Naive thymus-derived CD4-positive, alpha-beta T cell (primary cell): Measurements from ENCODE around the gene FOXP3. TPM values are rescaled to one million over a fixed set of nuclear protein-coding genes. Genes with fewer than 3 reads are reported as not detected.
A peak's percentile ranks its signal among the peaks of the same experiment; 100 is the strongest.

Experiments used
- ATAC-seq: fragments of 150-1000 bp; cut with Tn5 transposase; 2 replicates; pipeline ENCODE4 v1.10.0; 2021; ENCODE audit warnings: mild to moderate bottlenecking, moderate library complexity
- CTCF ChIA-PET: fragments of 350-600 bp; sonication (Branson Sonifier 250); formaldehyde crosslinking; loops from one replicate; lab custom pipeline; 2021; ENCODE audit warnings: antibody characterized with exemption; lab: Charles Lee
- POLR2A ChIA-PET: fragments of 350-600 bp; sonication (Branson Sonifier 250); formaldehyde crosslinking; loops from one replicate; lab custom pipeline; 2021; ENCODE audit warnings: antibody characterized with exemption, inconsistent platforms; lab: Charles Lee
- DNase-seq, 9 donors: peaks; one replicate each; pipeline versions ENCODE4 v3.0.0 to v3.0.0-alpha.2; 2020 to 2022; ENCODE audit warnings: mixed read lengths in 1 of 9
- H3K27ac ChIP-seq: one replicate; pipeline ENCODE4 v1.7.0; 2013; ENCODE audit warnings: mild to moderate bottlenecking, low read depth, low read length, moderate library complexity
- H3K27me3 ChIP-seq, 2 donors: one replicate each; pipeline ENCODE4 v1.7.0; 2013; ENCODE audit warnings: low read length in 2 of 2, mild to moderate bottlenecking in 2 of 2, moderate library complexity in 2 of 2; ENCODE audit not compliant: control insufficient read depth in 2 of 2, insufficient read depth in 2 of 2
- H3K36me3 ChIP-seq, 3 experiments: 1 replicate in 2 of 3; 2 replicates in 1 of 3; pipeline ENCODE4 v1.7.0; 2013; ENCODE audit warnings: low read length in 3 of 3, mild to moderate bottlenecking in 3 of 3, moderate library complexity in 1 of 3; ENCODE audit not compliant: insufficient read depth in 3 of 3, control insufficient read depth in 2 of 3
- H3K4me1 ChIP-seq, 2 donors: one replicate each; pipeline ENCODE4 v1.7.0; 2013; ENCODE audit warnings: low read length in 2 of 2, mild to moderate bottlenecking in 2 of 2, moderate library complexity in 1 of 2; ENCODE audit not compliant: control insufficient read depth in 2 of 2, insufficient read depth in 2 of 2
- H3K4me3 ChIP-seq: 2 replicates; pipeline ENCODE4 v1.7.0; 2013; ENCODE audit warnings: mild to moderate bottlenecking, low read length
- H3K9me3 ChIP-seq, 3 experiments: 1 replicate in 2 of 3; 2 replicates in 1 of 3; pipeline ENCODE4 v1.7.0; 2013; ENCODE audit warnings: low read length in 3 of 3; ENCODE audit not compliant: control insufficient read depth in 2 of 3
- H3K27ac Mint-ChIP-seq, 9 donors: one replicate each; pipeline ENCODE4 v1.8.0; 2020 to 2022; ENCODE audit warnings: mixed read lengths in 9 of 9, mild to moderate bottlenecking in 8 of 9, moderate library complexity in 5 of 9, inconsistent platforms in 2 of 9
- H3K27me3 Mint-ChIP-seq, 5 donors: one replicate each; pipeline ENCODE4 v1.8.0; 2021 to 2022; ENCODE audit warnings: mixed read lengths in 5 of 5, mild to moderate bottlenecking in 1 of 5
- H3K36me3 Mint-ChIP-seq, 5 donors: one replicate each; pipeline ENCODE4 v1.8.0; 2020 to 2022; ENCODE audit warnings: mixed read lengths in 5 of 5, mild to moderate bottlenecking in 3 of 5, inconsistent platforms in 1 of 5
- H3K4me1 Mint-ChIP-seq, 7 donors: one replicate each; pipeline ENCODE4 v1.8.0; 2020 to 2022; ENCODE audit warnings: mixed read lengths in 7 of 7, mild to moderate bottlenecking in 3 of 7, inconsistent platforms in 1 of 7
- H3K4me3 Mint-ChIP-seq, 10 donors: one replicate each; pipeline ENCODE4 v1.8.0; 2020 to 2022; ENCODE audit warnings: mild to moderate bottlenecking in 10 of 10, mixed read lengths in 10 of 10, moderate library complexity in 6 of 10, inconsistent platforms in 2 of 10
- H3K9me3 Mint-ChIP-seq, 11 donors: one replicate each; pipeline ENCODE4 v1.8.0; 2020 to 2022; ENCODE audit warnings: mixed read lengths in 11 of 11, mild to moderate bottlenecking in 4 of 11, inconsistent platforms in 1 of 11, moderate library complexity in 1 of 11
- intact Hi-C, 2 donors: fragments of 100-400 bp; cut with micrococcal nuclease; formaldehyde crosslinking; loops; one replicate each; pipeline ENCODE4 v1.15.1; 2023
- polyA plus RNA-seq, 2 donors: library from polyadenylated mRNA; unstranded; fragments of 300-500 nt; fragmentation: Illumina TruSeq; gene quantifications; one replicate each; pipeline ENCODE4 v1.2.3, GENCODE V29; 2021
- total RNA-seq, 6 experiments: library from RNA in 5 of 6; stranded (reverse) in 5 of 6; gene quantifications; 1 replicate in 5 of 6; 2 replicates in 1 of 6; pipeline ENCODE4 v1.2.3 and lab custom pipeline; 2021 to 2026

The FOXP3 gene
- total and polyA plus RNA-seq, 7 experiments from 2014 or later = 0.35 to 25.3 (median 0.76) TPM

GRCh38 chrX:49251325-49251724 lies 13.2 kb downstream of the FOXP3 start:
- DNase-seq (no peak), ATAC-seq (no peak)
- Histone ChIP-seq H3K4me1 (peaks cover 0 to under 1% of the 10 kb centered on the region in 2 donors), H3K4me3 (no peak overlapping the region), H3K9me3 (no peaks in the 10 kb centered on the region), H3K27me3 (no peaks in the 10 kb centered on the region), H3K36me3 (peaks cover 0 to 41% (median 0%) of the 10 kb centered on the region in 3 experiments), H3K27ac (no peak overlapping the region)
- peaks cover 0 to 16% (median 6%) of the 10 kb centered on the region in 5 donors for H3K36me3 Mint-ChIP-seq
- H3K4me1 Mint-ChIP-seq = peaks cover 0 to 11% (median 3%) of the 10 kb centered on the region in 7 donors
- POLR2A ChIA-PET = no interaction called here
- CTCF ChIA-PET = no interaction called here
- H3K9me3 Mint-ChIP-seq = no peaks in the 10 kb centered on the region
- H3K27ac Mint-ChIP-seq = no peak overlapping the region
- no peak overlapping the region for H3K4me3 Mint-ChIP-seq
- no peaks in the 10 kb centered on the region for H3K27me3 Mint-ChIP-seq
- intact Hi-C loops = no loop called here

DNA sequence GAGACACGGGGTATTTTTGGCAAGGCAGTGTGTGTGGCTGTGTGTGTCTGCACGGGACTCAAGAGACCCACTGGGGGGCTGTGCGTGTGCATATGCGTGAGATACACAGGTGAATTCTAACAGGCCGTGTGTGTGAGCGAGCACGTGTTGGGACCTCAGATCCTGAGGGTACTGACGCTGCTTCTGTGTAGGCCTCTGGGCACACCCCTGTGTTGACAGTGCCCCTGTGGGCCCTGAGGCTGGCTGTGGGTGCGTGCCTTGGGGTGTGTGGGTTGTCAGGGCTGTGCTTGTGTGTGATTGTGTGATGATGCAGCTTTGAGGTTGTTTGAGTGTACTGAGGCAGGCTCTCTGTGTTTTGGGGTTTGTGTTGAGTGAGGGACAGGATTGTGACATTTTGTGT lies 13.9 kb downstream of the FOXP3 start:
- no peak overlapping the region for H3K4me3 ChIP-seq
- H3K9me3 Mint-ChIP-seq = no peaks in the 10 kb centered on the region
- H3K27ac ChIP-seq = no peak overlapping the region
- ChIA-PET POLR2A (no interaction called here), CTCF (no interaction called here)
- no peaks in the 10 kb centered on the region for H3K4me1 ChIP-seq
- ATAC-seq (no peak), DNase-seq (no peak)
- H3K9me3 ChIP-seq = no peaks in the 10 kb centered on the region
- peaks cover 0 to 14% (median 6%) of the 10 kb centered on the region in 5 donors for H3K36me3 Mint-ChIP-seq
- H3K27ac Mint-ChIP-seq = peak overlapping the region in 4 of 9 donors; percentile 49 to 75 (median 60)
- no peaks in the 10 kb centered on the region for H3K27me3 ChIP-seq
- H3K27me3 Mint-ChIP-seq = no peaks in the 10 kb centered on the region
- H3K4me1 Mint-ChIP-seq = peaks cover 0 to 11% (median 3%) of the 10 kb centered on the region in 7 donors
- H3K36me3 ChIP-seq = peaks cover 0 to 45% (median 0%) of the 10 kb centered on the region in 3 experiments
- intact Hi-C loops = no loop called here
- no peak overlapping the region for H3K4me3 Mint-ChIP-seq

DNA sequence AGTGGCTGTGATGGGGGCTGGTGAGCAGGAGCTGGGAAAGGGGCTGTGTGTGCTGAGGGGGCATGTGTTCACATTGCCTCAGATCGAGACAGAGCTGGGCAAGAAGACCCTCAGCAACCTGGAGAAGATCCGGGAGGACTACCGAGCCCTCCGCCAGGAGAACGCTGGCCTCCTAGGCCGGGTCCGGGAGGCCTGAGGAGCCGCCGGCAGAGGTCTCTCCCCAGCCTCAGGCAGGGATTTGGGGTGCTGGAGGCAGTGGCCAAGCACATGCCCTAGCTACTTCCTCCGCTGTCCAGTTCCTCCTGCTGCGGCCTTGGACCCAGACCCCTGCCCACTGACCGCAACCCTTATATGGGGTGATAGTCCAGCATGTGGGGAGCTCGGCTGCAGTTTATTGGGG lies 14.4 kb downstream of the FOXP3 start:
- no peak overlapping the region for H3K27ac ChIP-seq
- no peaks in the 10 kb centered on the region for H3K9me3 ChIP-seq
- H3K4me1 ChIP-seq = no peaks in the 10 kb centered on the region
- POLR2A ChIA-PET = no interaction called here
- Mint-ChIP-seq H3K27me3 (no peaks in the 10 kb centered on the region), H3K4me3 (no peak overlapping the region), H3K9me3 (no peaks in the 10 kb centered on the region), H3K27ac (peak overlapping the region in 2 of 9 donors; percentile 53 to 74), H3K36me3 (peaks cover 0 to 12% (median 6%) of the 10 kb centered on the region in 5 donors), H3K4me1 (peaks cover 0 to 11% (median 3%) of the 10 kb centered on the region in 7 donors)
- H3K4me3 ChIP-seq = no peak overlapping the region
- DNase-seq (no peak), ATAC-seq (no peak)
- H3K36me3 ChIP-seq = peaks cover 0 to 46% (median 0%) of the 10 kb centered on the region in 3 experiments
- no peaks in the 10 kb centered on the region for H3K27me3 ChIP-seq
- intact Hi-C loops = no loop called here
- CTCF ChIA-PET = no interaction called here

- Histone ChIP-seq H3K27me3 (no peaks in the 10 kb centered on the region), H3K4me3 (no peak overlapping the region), H3K9me3 (no peaks in the 10 kb centered on the region), H3K36me3 (peaks cover 0 to 51% (median 0%) of the 10 kb centered on the region in 3 experiments), H3K4me1 (no peaks in the 10 kb centered on the region), H3K27ac (no peak overlapping the region)
- peak overlapping the region in 1 of 9 donors; percentile 74 for H3K27ac Mint-ChIP-seq
- no peaks in the 10 kb centered on the region for H3K27me3 Mint-ChIP-seq
- DNase-seq (no peak), ATAC-seq (no peak)
- H3K9me3 Mint-ChIP-seq = peaks cover 0 to 2% (median 0%) of the 10 kb centered on the region in 11 donors
- intact Hi-C loops = no loop called here
- CTCF ChIA-PET = no interaction called here
- H3K36me3 Mint-ChIP-seq = peaks cover 0 to 12% (median 6%) of the 10 kb centered on the region in 5 donors
- H3K4me1 Mint-ChIP-seq = peaks cover 0 to 11% (median 3%) of the 10 kb centered on the region in 7 donors
- POLR2A ChIA-PET = interaction anchor here (0.6 kb wide), 1 partner anchor 26 kb away, joined by 5 read pairs; no protein-coding TSS in a partner anchor
- no peak overlapping the region for H3K4me3 Mint-ChIP-seq
These were observed 14.9 kb downstream of the FOXP3 start for GRCh38 chrX:49249616-49250015.

DNA sequence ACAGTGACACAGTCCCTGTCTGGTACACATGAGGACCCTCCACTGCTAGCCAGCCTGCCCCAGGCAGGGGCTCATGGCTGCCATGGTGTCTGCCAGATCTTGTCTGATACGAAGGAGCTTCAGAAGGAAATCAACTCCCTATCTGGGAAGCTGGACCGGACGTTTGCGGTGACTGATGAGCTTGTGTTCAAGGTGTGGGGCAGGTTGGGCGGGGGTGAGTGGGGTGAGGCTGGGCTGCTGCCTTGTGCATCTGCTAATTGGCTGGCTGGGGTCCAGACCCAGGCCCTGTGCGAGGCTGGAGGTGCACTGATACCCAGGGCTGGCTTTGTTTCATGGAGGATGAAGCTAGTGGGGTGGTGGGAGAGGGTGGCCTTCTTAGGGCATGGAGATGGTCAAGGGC lies 15.4 kb downstream of the FOXP3 start:
- Mint-ChIP-seq H3K36me3 (peaks cover 0 to 14% (median 8%) of the 10 kb centered on the region in 5 donors), H3K27ac (no peak overlapping the region), H3K4me1 (peaks cover 0 to 11% (median 3%) of the 10 kb centered on the region in 7 donors), H3K27me3 (no peaks in the 10 kb centered on the region), H3K9me3 (peaks cover 0 to 2% (median 0%) of the 10 kb centered on the region in 11 donors), H3K4me3 (no peak overlapping the region)
- Histone ChIP-seq H3K4me1 (no peaks in the 10 kb centered on the region), H3K9me3 (no peaks in the 10 kb centered on the region), H3K27me3 (no peaks in the 10 kb centered on the region), H3K4me3 (no peak overlapping the region), H3K36me3 (peaks cover 0 to 56% (median 3%) of the 10 kb centered on the region in 3 experiments), H3K27ac (no peak overlapping the region)
- DNase-seq (no peak), ATAC-seq (no peak)
- ChIA-PET POLR2A (interaction anchor here (0.6 kb wide), 1 partner anchor 25 kb away, joined by 5 read pairs; no protein-coding TSS in a partner anchor), CTCF (no interaction called here)
- intact Hi-C loops = no loop called here

GRCh38 chrX:49247916-49248811 lies 16.3 kb downstream of the FOXP3 start:
- Mint-ChIP-seq H3K4me1 (peaks cover 0 to 11% (median 3%) of the 10 kb centered on the region in 7 donors), H3K4me3 (no peak overlapping the region), H3K27me3 (no peaks in the 10 kb centered on the region), H3K27ac (peak overlapping the region in 1 of 9 donors; percentile 17), H3K36me3 (peaks cover 0 to 19% (median 8%) of the 10 kb centered on the region in 5 donors), H3K9me3 (peaks cover 0 to 2% (median 0%) of the 10 kb centered on the region in 11 donors)
- ATAC-seq (no peak), DNase-seq (no peak)
- CTCF ChIA-PET = no interaction called here
- H3K27ac ChIP-seq = no peak overlapping the region
- intact Hi-C loops = no loop called here
- H3K27me3 ChIP-seq = no peaks in the 10 kb centered on the region
- POLR2A ChIA-PET = interaction anchor here (1.4 to 1.6 kb wide), 2 partner anchors 10 to 12 kb away, joined by 4 to 5 read pairs; no protein-coding TSS in a partner anchor
- peaks cover 0 to 63% (median 3%) of the 10 kb centered on the region in 3 experiments for H3K36me3 ChIP-seq
- no peak overlapping the region for H3K4me3 ChIP-seq
- no peaks in the 10 kb centered on the region for H3K9me3 ChIP-seq
- H3K4me1 ChIP-seq = no peaks in the 10 kb centered on the region
